H1 (cell line): Measurements from ENCODE around the gene GFI1B. TPM values are rescaled to one million over a fixed set of nuclear protein-coding genes. Genes with fewer than 3 reads are reported as not detected.

Source experiments
- CTCF ChIA-PET: fragments of 300-600 bp; sonication (Branson Sonifier 250); formaldehyde crosslinking; loops from one replicate; lab custom pipeline; 2021; ENCODE audit not compliant: partially characterized antibody; lab: Charles Lee
- POLR2A ChIA-PET: fragments of 300-600 bp; sonication (Branson Sonifier 250); formaldehyde crosslinking; loops from one replicate; lab custom pipeline; 2021; ENCODE audit warnings: inconsistent platforms; ENCODE audit not compliant: partially characterized antibody; lab: Charles Lee
- DNase-seq, 2 experiments: peaks; one replicate each; pipeline versions ENCODE4 v3.0.0 to v3.0.0-alpha.2; 2010 to 2022; ENCODE audit warnings: low spot score in 2 of 2, low read depth in 1 of 2, mixed read lengths in 1 of 2
- FAIRE-seq: peaks from 2 replicates; lab custom pipeline; 2011; peaks lifted over from hg19 to GRCh38; lab: Jason Lieb, UNC
- H2AFZ ChIP-seq: 2 replicates; pipeline ENCODE4 v1.8.1; 2012; ENCODE audit warnings: low read length, inconsistent platforms
- H2AK5ac ChIP-seq: 2 replicates; pipeline ENCODE4 v1.6.1; 2013; ENCODE audit warnings: low read depth, low read length
- H2BK120ac ChIP-seq: replicated peaks from 2 replicates; pipeline ENCODE3; 2013; ENCODE audit warnings: low read depth, low read length, inconsistent platforms
- H2BK12ac ChIP-seq: 2 replicates; pipeline ENCODE4 v1.6.1; 2013; ENCODE audit warnings: low read depth, low read length
- H2BK15ac ChIP-seq: 2 replicates; pipeline ENCODE4 v1.6.1; 2013; ENCODE audit warnings: low read length
- H2BK20ac ChIP-seq: 2 replicates; pipeline ENCODE4 v1.6.1; 2013; ENCODE audit warnings: low read length
- H2BK5ac ChIP-seq: 2 replicates; pipeline ENCODE4 v1.6.1; 2013; ENCODE audit warnings: low read depth, low read length
- H3K14ac ChIP-seq: 2 replicates; pipeline ENCODE4 v1.6.1; 2013; ENCODE audit warnings: inconsistent platforms; ENCODE audit not compliant: insufficient read length
- H3K18ac ChIP-seq: 2 replicates; pipeline ENCODE4 v1.6.1; 2013; ENCODE audit warnings: low read length; ENCODE audit errors: extremely low read depth
- H3K23ac ChIP-seq: 2 replicates; pipeline ENCODE4 v1.6.1; 2013; ENCODE audit warnings: inconsistent platforms; ENCODE audit not compliant: insufficient read length
- H3K23me2 ChIP-seq: 2 replicates; pipeline ENCODE4 v1.6.1; 2013; ENCODE audit warnings: low read depth, low read length
- H3K27ac ChIP-seq: 2 replicates; pipeline ENCODE4 v1.6.1; 2011; ENCODE audit warnings: low read depth, low read length, inconsistent platforms
- H3K27me3 ChIP-seq, 4 experiments: replicated peaks in 1 of 4; 1 replicate in 1 of 4; 2 replicates in 3 of 4; pipeline versions ENCODE4 v1.6.1 to v1.8.1; 2011 to 2013; ENCODE audit warnings: low read length in 3 of 4, mild to moderate bottlenecking in 3 of 4, inconsistent platforms in 2 of 4, mixed read lengths in 2 of 4, moderate library complexity in 1 of 4; ENCODE audit not compliant: control insufficient read depth in 3 of 4, insufficient read depth in 3 of 4; ENCODE audit errors: extremely low read depth in 1 of 4
- H3K36me3 ChIP-seq, 4 experiments: 2 replicates each; pipeline versions ENCODE4 v1.6.1 to v1.8.1; 2011 to 2013; ENCODE audit warnings: mild to moderate bottlenecking in 4 of 4, low read length in 3 of 4, moderate library complexity in 2 of 4, control low read depth in 1 of 4, inconsistent platforms in 1 of 4; ENCODE audit not compliant: insufficient read depth in 4 of 4, control insufficient read depth in 2 of 4
- H3K4ac ChIP-seq: replicated peaks from 2 replicates; pipeline ENCODE3; 2013; ENCODE audit warnings: low read length, low read depth, mixed read lengths, inconsistent platforms; ENCODE audit not compliant: insufficient read length
- H3K4me1 ChIP-seq, 4 experiments: replicated peaks in 1 of 4; 1 replicate in 1 of 4; 2 replicates in 3 of 4; pipeline versions ENCODE4 v1.6.1 to v1.8.1; 2011 to 2013; ENCODE audit warnings: low read length in 3 of 4, inconsistent platforms in 2 of 4, mixed read lengths in 1 of 4; ENCODE audit not compliant: insufficient read depth in 4 of 4, control insufficient read depth in 3 of 4
- H3K4me2 ChIP-seq, 2 experiments: 2 replicates each; pipeline versions ENCODE4 v1.6.1 to v1.8.1; 2011 to 2013; ENCODE audit warnings: low read depth in 2 of 2, low read length in 2 of 2, control low read depth in 1 of 2, inconsistent platforms in 1 of 2, mild to moderate bottlenecking in 1 of 2; ENCODE audit not compliant: insufficient read depth in 1 of 2
- H3K4me3 ChIP-seq, 4 experiments: fragments of 200-600, 300-600 bp in 1 of 4; sonication (generic), shearing (Covaris generic), sonication (Bioruptor Twin) in 1 of 4; 2 replicates each; pipeline versions ENCODE4 v1.5.1 to v1.8.1; 2011 to 2016; ENCODE audit warnings: low read length in 4 of 4, low read depth in 3 of 4, control low read depth in 2 of 4, inconsistent platforms in 2 of 4, mild to moderate bottlenecking in 2 of 4, mixed read lengths in 1 of 4, moderate library complexity in 1 of 4; ENCODE audit not compliant: insufficient read depth in 2 of 4; ENCODE audit errors: extremely low read depth in 1 of 4
- H3K56ac ChIP-seq: replicated peaks from 2 replicates; pipeline ENCODE3; 2013; ENCODE audit warnings: low read depth, mild to moderate bottlenecking, mixed read lengths, low read length, inconsistent platforms; ENCODE audit not compliant: insufficient read length
- H3K79me1 ChIP-seq: 2 replicates; pipeline ENCODE4 v1.6.1; 2013; ENCODE audit warnings: low read depth, low read length, control low read depth
- H3K79me2 ChIP-seq, 2 experiments: 2 replicates each; pipeline versions ENCODE4 v1.6.1 to v1.8.1; 2012 to 2013; ENCODE audit warnings: low read length in 2 of 2, mild to moderate bottlenecking in 2 of 2, inconsistent platforms in 1 of 2; ENCODE audit not compliant: insufficient read depth in 2 of 2, control insufficient read depth in 1 of 2
- H3K9ac ChIP-seq, 4 experiments: replicated peaks in 1 of 4; 1 replicate in 1 of 4; 2 replicates in 3 of 4; pipeline versions ENCODE4 v1.6.1 to v1.8.1; 2011 to 2013; ENCODE audit warnings: low read depth in 3 of 4, low read length in 3 of 4, control low read depth in 2 of 4, mild to moderate bottlenecking in 2 of 4, moderate library complexity in 2 of 4, inconsistent platforms in 1 of 4; ENCODE audit errors: extremely low read depth in 1 of 4
- H3K9me3 ChIP-seq, 2 experiments: 2 replicates each; pipeline versions ENCODE4 v1.6.1 to v1.8.1; 2012 to 2013; ENCODE audit warnings: mild to moderate bottlenecking in 2 of 2, moderate library complexity in 2 of 2, control low read depth in 1 of 2, inconsistent platforms in 1 of 2, low read depth in 1 of 2, low read length in 1 of 2, mixed read lengths in 1 of 2; ENCODE audit not compliant: insufficient read depth in 2 of 2
- H4K20me1 ChIP-seq, 2 experiments: replicated peaks in 1 of 2; 2 replicates each; pipeline versions ENCODE3 to v1.8.1; 2011 to 2013; ENCODE audit warnings: inconsistent platforms in 2 of 2, low read length in 2 of 2, mild to moderate bottlenecking in 1 of 2; ENCODE audit not compliant: insufficient read depth in 2 of 2, control insufficient read depth in 1 of 2
- H4K5ac ChIP-seq: 2 replicates; pipeline ENCODE4 v1.6.1; 2013; ENCODE audit warnings: low read length, low read depth, mixed read lengths, inconsistent platforms; ENCODE audit not compliant: insufficient read length
- H4K8ac ChIP-seq: 2 replicates; pipeline ENCODE4 v1.8.0; 2013; ENCODE audit warnings: mild to moderate bottlenecking, moderate library complexity, low read length, inconsistent platforms; ENCODE audit not compliant: insufficient read depth; ENCODE audit errors: extremely low read depth
- H4K91ac ChIP-seq: replicated peaks from 2 replicates; pipeline ENCODE3; 2013; ENCODE audit warnings: low read length, mixed read lengths, inconsistent platforms; ENCODE audit not compliant: insufficient read length
- ASH2L ChIP-seq: fragments of 200-600, 300-600 bp; sonication (generic); IDR thresholded peaks from one replicate; pipeline ENCODE4 v1.7.1; 2017; ENCODE audit warnings: low read length
- BCL11A ChIP-seq, 2 experiments: IDR thresholded peaks; one replicate each; pipeline ENCODE4 v1.6.1; 2011; ENCODE audit warnings: low read depth in 2 of 2, low read length in 2 of 2, mild to moderate bottlenecking in 2 of 2
- HDAC6 ChIP-seq: IDR thresholded peaks from one replicate; pipeline ENCODE4 v1.7.1; 2012; ENCODE audit warnings: low read depth, mild to moderate bottlenecking, inconsistent platforms, low read length, moderate library complexity
- JUN ChIP-seq: IDR thresholded peaks from 2 replicates; pipeline ENCODE4 v1.6.1; 2011; ENCODE audit warnings: low read depth, mild to moderate bottlenecking, improper control_type of control experiment, low read length
- SIN3A ChIP-seq, 2 experiments: IDR thresholded peaks in 1 of 2; conservative IDR thresholded peaks in 1 of 2; 2 replicates each; pipeline ENCODE4 v1.6.1; 2011 to 2012; ENCODE audit warnings: low read length in 2 of 2, improper control_type of control experiment in 1 of 2, low read depth in 1 of 2, mild to moderate bottlenecking in 1 of 2
- SIRT6 ChIP-seq: IDR thresholded peaks from one replicate; pipeline ENCODE4 v1.7.1; 2012; ENCODE audit warnings: low read length, inconsistent platforms
- SP1 ChIP-seq: IDR thresholded peaks from 2 replicates; pipeline ENCODE4 v1.6.1; 2011; ENCODE audit warnings: low read depth, low read length
- TEAD4 ChIP-seq: IDR thresholded peaks from 2 replicates; pipeline ENCODE4 v1.6.1; 2012; ENCODE audit warnings: low read depth, low read length, inconsistent platforms, mixed read lengths
- YY1 ChIP-seq: IDR thresholded peaks from 2 replicates; pipeline ENCODE4 v1.6.1; 2011; ENCODE audit warnings: low read depth, mild to moderate bottlenecking, low read length
- WGBS, 2 experiments: shearing (Covaris generic) in 1 of 2; methylation state at CpG; one replicate each; pipeline versions ENCODE4 v1.1.6 to v1.1.7; 2013 to 2015; ENCODE audit warnings: low lambda C conversion rate in 2 of 2, mixed read lengths in 2 of 2, inconsistent platforms in 1 of 2, low coverage in 1 of 2, missing lambda C conversion rate in 1 of 2; ENCODE audit not compliant: insufficient replicate concordance in 2 of 2, insufficient coverage in 1 of 2, insufficient read length in 1 of 2; ENCODE audit errors: extremely low coverage in 1 of 2, missing lambda C conversion rate in 1 of 2; 5-methylcytosine and 5-hydroxymethylcytosine counted together
- polyA plus RNA-seq, 7 experiments: library from polyadenylated mRNA; depleted of rRNA in 3 of 7; stranded (reverse) in 5 of 7; unstranded in 2 of 7; fragments of >200 nt in 5 of 7; fragments of 200-250 nt in 2 of 7; gene quantifications; 1 replicate in 5 of 7; 2 replicates in 1 of 7; 4 replicates in 1 of 7; pipeline versions ENCODE4 v1.2.1 to v1.2.3, GENCODE V29; 2011 to 2013; ENCODE audit warnings: missing spikeins in 2 of 7, mixed read lengths in 2 of 7
- total RNA-seq: library from RNA; stranded (reverse); fragmentation: NEBNext Ultra II Directional; extraction: Animal tissue kit (Norgen Biotek cat#: 25700); gene quantifications from 2 replicates; pipeline ENCODE4 v1.2.1, GENCODE V29; 2021
- TF ChIP-seq, protein P1 (sequence below): IDR thresholded peaks from 2 replicates; pipeline ENCODE4 v1.6.1; 2011; ENCODE audit warnings: low read length, improper control_type of control experiment

The GFI1B gene
- total and polyA plus RNA-seq, 2 of the 8 experiments (the other 6 are each of a cell fraction or from before 2014, with no cell fraction given): 0.09 to 0.11 TPM

- no peak for FAIRE-seq
- Histone ChIP-seq H3K4ac (no peak overlapping the region), H3K4me2 (no peak overlapping the region), H2AK5ac (no peak overlapping the region), H2BK12ac (no peak overlapping the region), H3K9ac (no peak overlapping the region)
- TF ChIP-seq HDAC6 (no peak), SP1 (no peak), ASH2L (no peak), JUN (no peak), SIRT6 (no peak), TEAD4 (no peak), SIN3A (conservative IDR thresholded peaks at IDR 0.05 in 1 of 2, IDR thresholded peaks at IDR 0.05 in 1 of 2; ENCODE audit: low read depth in 1 of 2, low read length in 2 of 2) (no peak), BCL11A (IDR thresholded peaks at IDR 0.05; ENCODE audit: low read depth in 2 of 2, low read length in 2 of 2) (no peak), YY1 (no peak)
- TF ChIP-seq, protein P1, sequence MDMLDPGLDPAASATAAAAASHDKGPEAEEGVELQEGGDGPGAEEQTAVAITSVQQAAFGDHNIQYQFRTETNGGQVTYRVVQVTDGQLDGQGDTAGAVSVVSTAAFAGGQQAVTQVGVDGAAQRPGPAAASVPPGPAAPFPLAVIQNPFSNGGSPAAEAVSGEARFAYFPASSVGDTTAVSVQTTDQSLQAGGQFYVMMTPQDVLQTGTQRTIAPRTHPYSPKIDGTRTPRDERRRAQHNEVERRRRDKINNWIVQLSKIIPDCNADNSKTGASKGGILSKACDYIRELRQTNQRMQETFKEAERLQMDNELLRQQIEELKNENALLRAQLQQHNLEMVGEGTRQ: no peak
- TF ChIP-seq, all 59 proteins: peak for 0
- ChIA-PET CTCF (interaction anchor here (0.8 to 2.4 kb wide), 8 partner anchors 11 to 138 kb away, joined by 3 to 14 read pairs (median 4); partner anchors contain the start of gene GFI1B), POLR2A (interaction anchor here (0.7 to 2.9 kb wide), 2 partner anchors 12 to 25 kb away, joined by 3 to 17 read pairs; partner anchors contain the start of gene GTF3C5)
- Histone ChIP-seq H4K20me1 (peaks cover 0 to 3% of the 10 kb centered on the region in 2 experiments), H4K5ac (no peak overlapping the region), H3K9me3 (no peaks in the 10 kb centered on the region), H3K4me1 (peaks cover 3 to 25% (median 16%) of the 10 kb centered on the region in 4 experiments), H3K79me2 (no peaks in the 10 kb centered on the region), H2AFZ (no peak overlapping the region), H3K23ac (no peak overlapping the region), H3K14ac (no peak overlapping the region), H3K23me2 (peaks cover 6% of the 10 kb centered on the region; the same call in 1 of the 2 replicates), H3K4me3 (no peak overlapping the region), H4K8ac (no peak overlapping the region), H2BK20ac (no peak overlapping the region), H2BK15ac (no peak overlapping the region), H4K91ac (no peak overlapping the region), H3K79me1 (no peaks in the 10 kb centered on the region), H2BK5ac (no peak overlapping the region), H3K27ac (no peak overlapping the region), H3K27me3 (peaks cover 0 to 42% (median 24%) of the 10 kb centered on the region in 4 experiments; a peak in 6 of 7 replicates), H3K56ac (no peak overlapping the region), H3K18ac (no peak overlapping the region), H2BK120ac (no peak overlapping the region), H3K36me3 (no peaks in the 10 kb centered on the region)
- WGBS, 2 experiments: 75% methylated on average over 1 of the region's 3 CpGs; no CpG with 5 or more reads in 1 of the 2 experiments
- no peak for DNase-seq
Measured at GRCh38 chr9:133005957-133006356, 27.5 kb downstream of the GFI1B start.
